HG02759 (cell line): Measurements from ENCODE around the gene AMER3.

Experiments used
- ATAC-seq: cut with Tn5 transposase; IDR thresholded peaks from one replicate; pipeline ENCODE4 v1.9.1; 2021; ENCODE audit warnings: mild to moderate bottlenecking, moderate library complexity; ENCODE audit not compliant: unreplicated experiment

The AMER3 gene

GRCh38 chr2:130778781-130779180 is 23.4 kb downstream of the AMER3 start:
- no peak for ATAC-seq

- no peak for ATAC-seq
Observed at GRCh38 chr2:130785466-130786055, 30.2 kb downstream of the AMER3 start.

- no peak for ATAC-seq
Observed at GRCh38 chr2:130786076-130786475, 30.7 kb downstream of the AMER3 start.

GRCh38 chr2:130787841-130788240 is 32.5 kb downstream of the AMER3 start:
- no peak for ATAC-seq

GRCh38 chr2:130790312-130790711 is 35.0 kb downstream of the AMER3 start:
- no peak for ATAC-seq

- no peak for ATAC-seq
Observed at GRCh38 chr2:130790804-130791616, 35.7 kb downstream of the AMER3 start.

- ATAC-seq, result no peak
Observed at GRCh38 chr2:130791617-130791939, 36.2 kb downstream of the AMER3 start.

GRCh38 chr2:130795431-130795830 is 40.1 kb downstream of the AMER3 start:
- ATAC-seq, result no peak

GRCh38 chr2:130796290-130796689 is 41.0 kb downstream of the AMER3 start:
- ATAC-seq, result no peak

GRCh38 chr2:130797493-130798435 is 42.4 kb downstream of the AMER3 start:
- ATAC-seq, result peak; percentile 93

- ATAC-seq, result no peak
Observed at GRCh38 chr2:130798472-130799218, 43.3 kb downstream of the AMER3 start.

GRCh38 chr2:130799295-130799694 is 44.0 kb downstream of the AMER3 start:
- ATAC-seq, result no peak

- ATAC-seq, result no peak
Observed at GRCh38 chr2:130805613-130806012, 50.3 kb downstream of the AMER3 start.

GRCh38 chr2:130806370-130806769 is 51.0 kb downstream of the AMER3 start:
- no peak for ATAC-seq

GRCh38 chr2:130807659-130808385 is 52.5 kb downstream of the AMER3 start:
- no peak for ATAC-seq

GRCh38 chr2:130808482-130809268 is 53.3 kb downstream of the AMER3 start:
- ATAC-seq, result no peak

- no peak for ATAC-seq
Observed at GRCh38 chr2:130810490-130810889, 55.1 kb downstream of the AMER3 start.

GRCh38 chr2:130813722-130814121 is 58.4 kb downstream of the AMER3 start:
- no peak for ATAC-seq

GRCh38 chr2:130814931-130815680 is 59.8 kb downstream of the AMER3 start:
- ATAC-seq, result no peak
